ENCODE results near the gene PDE4DIP. TPM values are rescaled to one million over a fixed set of nuclear protein-coding genes. Genes with fewer than 3 reads are reported as not detected.
"Not testable (repeated sequence)": the region's sequence is repeated elsewhere in the genome, so short reads cannot be mapped to it uniquely, and the experiment has no call there.

Gene PDE4DIP
- total RNA-seq, 4 donors from 2014 or later, result 170 to 293 (median 218) TPM

DNA sequence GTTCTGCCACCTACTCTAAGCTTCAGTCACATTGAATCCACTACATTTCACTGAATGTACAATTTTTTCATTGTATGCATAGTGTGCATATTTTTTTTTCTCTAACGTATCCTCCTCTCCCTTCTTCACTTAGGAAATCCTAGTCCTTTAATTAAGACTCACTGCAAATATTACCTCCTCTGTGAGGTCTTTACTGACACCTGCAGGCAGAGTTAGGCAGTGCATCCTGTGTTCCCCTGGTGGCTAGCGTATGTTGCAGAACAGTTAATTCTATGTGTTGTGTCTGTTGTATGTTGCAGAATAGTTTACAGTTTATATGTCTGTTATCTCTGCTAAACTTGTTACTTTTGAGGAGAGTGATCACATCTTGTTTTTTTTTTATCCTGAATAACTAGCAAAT is 121.9 kb downstream of the PDE4DIP start:
- not testable (repeated sequence) for H3K27me3 ChIP-seq, H3K27ac ChIP-seq, H3K4me1 ChIP-seq, H3K9me3 ChIP-seq, H3K4me3 ChIP-seq
- H3K36me3 ChIP-seq, result peaks cover 0 to 29% of the 10 kb centered on the region in 2 donors
- TF ChIP-seq, protein P1, sequence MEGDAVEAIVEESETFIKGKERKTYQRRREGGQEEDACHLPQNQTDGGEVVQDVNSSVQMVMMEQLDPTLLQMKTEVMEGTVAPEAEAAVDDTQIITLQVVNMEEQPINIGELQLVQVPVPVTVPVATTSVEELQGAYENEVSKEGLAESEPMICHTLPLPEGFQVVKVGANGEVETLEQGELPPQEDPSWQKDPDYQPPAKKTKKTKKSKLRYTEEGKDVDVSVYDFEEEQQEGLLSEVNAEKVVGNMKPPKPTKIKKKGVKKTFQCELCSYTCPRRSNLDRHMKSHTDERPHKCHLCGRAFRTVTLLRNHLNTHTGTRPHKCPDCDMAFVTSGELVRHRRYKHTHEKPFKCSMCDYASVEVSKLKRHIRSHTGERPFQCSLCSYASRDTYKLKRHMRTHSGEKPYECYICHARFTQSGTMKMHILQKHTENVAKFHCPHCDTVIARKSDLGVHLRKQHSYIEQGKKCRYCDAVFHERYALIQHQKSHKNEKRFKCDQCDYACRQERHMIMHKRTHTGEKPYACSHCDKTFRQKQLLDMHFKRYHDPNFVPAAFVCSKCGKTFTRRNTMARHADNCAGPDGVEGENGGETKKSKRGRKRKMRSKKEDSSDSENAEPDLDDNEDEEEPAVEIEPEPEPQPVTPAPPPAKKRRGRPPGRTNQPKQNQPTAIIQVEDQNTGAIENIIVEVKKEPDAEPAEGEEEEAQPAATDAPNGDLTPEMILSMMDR (IDR thresholded peaks at IDR 0.05), result peak in 1 of 4 experiments; percentile 18
- peak; percentile 65 for ATAC-seq
- WGBS, 2 donors (ENCODE audit: low coverage in 1 of 2), result no CpG with 5 or more reads among the region's 2 CpGs

- H3K27me3 ChIP-seq, H3K27ac ChIP-seq, H3K4me3 ChIP-seq, ATAC-seq, H3K9me3 ChIP-seq, H3K4me1 ChIP-seq: not testable (repeated sequence)
- H3K36me3 ChIP-seq, result peaks cover 0 to 22% of the 10 kb centered on the region in 2 donors
- no CpG with 5 or more reads among the region's 2 CpGs for WGBS, 2 donors (ENCODE audit: low coverage in 1 of 2)
These were observed 123.4 kb downstream of the PDE4DIP start for GRCh38 chr1:148967580-148967979.

DNA sequence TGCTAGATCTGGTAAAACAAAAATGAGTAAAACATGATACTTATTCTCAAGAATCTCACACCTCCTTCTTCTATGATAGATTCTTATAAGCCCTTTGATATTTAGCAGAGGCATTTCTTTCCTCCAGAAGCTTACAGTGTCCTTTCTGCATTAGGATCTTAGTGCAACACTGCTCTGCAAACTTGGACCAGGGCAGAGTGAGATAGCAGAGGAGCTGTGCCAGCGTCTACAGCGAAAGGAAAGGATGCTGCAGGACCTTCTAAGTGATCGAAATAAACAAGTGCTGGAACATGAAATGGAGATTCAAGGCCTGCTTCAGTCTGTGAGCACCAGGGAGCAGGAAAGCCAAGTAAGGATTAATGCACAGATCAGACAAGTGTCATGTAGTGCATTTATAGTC is 124.5 kb downstream of the PDE4DIP start:
- H3K4me3 ChIP-seq, H3K4me1 ChIP-seq, ATAC-seq, H3K27ac ChIP-seq, H3K27me3 ChIP-seq, H3K9me3 ChIP-seq: not testable (repeated sequence)
- WGBS, 2 donors (ENCODE audit: low coverage in 1 of 2), result 100% methylated on average over 1 of the region's 3 CpGs; no CpG with 5 or more reads in 1 of the 2 donors
- peaks cover 0 to 17% of the 10 kb centered on the region in 2 donors for H3K36me3 ChIP-seq

GRCh38 chr1:148969126-148969525 is 124.9 kb downstream of the PDE4DIP start:
- H3K4me1 ChIP-seq, H3K9me3 ChIP-seq, ATAC-seq, H3K4me3 ChIP-seq, H3K27ac ChIP-seq, H3K27me3 ChIP-seq: not testable (repeated sequence)
- H3K36me3 ChIP-seq, result peaks cover 0 to 13% of the 10 kb centered on the region in 2 donors
- WGBS, 2 donors (ENCODE audit: low coverage in 1 of 2), result 85% methylated on average over 2 of the region's 5 CpGs; no CpG with 5 or more reads in 1 of the 2 donors

DNA sequence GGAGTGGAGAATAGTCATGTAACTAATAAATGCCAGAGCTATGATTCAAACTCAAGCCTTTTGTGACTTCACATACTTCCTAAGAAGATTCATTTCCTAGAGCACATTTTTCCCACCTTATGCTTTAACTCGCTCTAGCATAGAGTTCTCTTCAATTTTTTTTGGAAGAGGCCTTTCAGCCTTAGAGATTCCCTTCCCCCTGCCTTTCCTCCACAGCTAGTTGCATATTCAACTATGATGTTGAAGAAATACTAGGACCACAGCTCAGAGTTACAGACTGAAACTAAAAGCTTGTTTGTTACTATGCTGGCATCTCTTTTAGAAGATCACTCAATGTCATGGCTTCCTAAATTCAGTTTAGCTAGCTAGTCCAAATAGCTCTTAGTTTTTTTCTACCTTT is 131.2 kb downstream of the PDE4DIP start:
- not testable (repeated sequence) for H3K4me3 ChIP-seq, ATAC-seq, H3K4me1 ChIP-seq, H3K27ac ChIP-seq, H3K27me3 ChIP-seq, H3K9me3 ChIP-seq
- peaks cover 19 to 42% of the 10 kb centered on the region in 2 donors for H3K36me3 ChIP-seq
- WGBS, 2 donors (ENCODE audit: low coverage in 1 of 2), result 70% methylated on average over 1 of the region's 1 CpG; no CpG with 5 or more reads in 1 of the 2 donors

DNA sequence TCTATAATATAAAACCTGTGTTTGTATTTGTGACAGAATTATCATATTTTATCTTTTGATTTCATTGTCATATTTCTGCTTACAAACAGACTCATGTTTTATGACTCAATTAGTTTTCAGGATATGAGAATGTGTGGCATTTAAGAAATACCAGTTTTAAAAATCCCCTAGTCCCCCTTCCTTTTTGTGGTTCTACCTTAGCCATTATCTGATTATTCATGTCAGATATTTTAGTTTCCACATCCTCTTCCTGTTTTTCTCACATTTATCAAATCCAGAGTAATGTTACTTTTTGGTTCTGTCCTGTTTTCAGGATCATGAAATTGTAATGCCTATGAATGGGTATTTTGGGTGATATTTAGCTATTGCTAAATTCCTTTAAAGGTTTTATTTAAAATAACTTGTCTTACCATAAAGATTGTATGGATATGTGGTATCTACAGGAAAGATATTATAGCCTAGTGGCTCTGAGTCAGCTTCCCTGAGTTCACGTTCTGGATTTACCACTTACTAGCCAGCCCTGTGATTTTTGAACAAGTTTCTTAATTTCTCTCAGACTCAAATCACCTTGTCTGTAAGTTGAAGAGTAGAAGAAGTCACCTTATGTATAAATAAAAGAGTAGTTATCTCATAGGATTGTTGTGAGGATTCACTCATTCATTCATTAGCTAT is 131.8 kb downstream of the PDE4DIP start:
- ATAC-seq, H3K4me1 ChIP-seq, H3K27me3 ChIP-seq, H3K9me3 ChIP-seq, H3K4me3 ChIP-seq, H3K27ac ChIP-seq: not testable (repeated sequence)
- peaks cover 19 to 43% of the 10 kb centered on the region in 2 donors for H3K36me3 ChIP-seq
- 73 to 76% methylated on average over 1 of the region's 1 CpG for WGBS, 2 donors (ENCODE audit: low coverage in 1 of 2)

GRCh38 chr1:148977785-148978184 is 133.6 kb downstream of the PDE4DIP start:
- not testable (repeated sequence) for H3K27ac ChIP-seq, H3K27me3 ChIP-seq, H3K4me1 ChIP-seq, H3K4me3 ChIP-seq, ATAC-seq, H3K9me3 ChIP-seq
- 90 to 100% methylated on average over 1 of the region's 1 CpG for WGBS, 2 donors (ENCODE audit: low coverage in 1 of 2)
- H3K36me3 ChIP-seq, result peaks cover 19 to 59% of the 10 kb centered on the region in 2 donors

GRCh38 chr1:148989378-148989777 is 145.2 kb downstream of the PDE4DIP start:
- H3K9me3 ChIP-seq, H3K27me3 ChIP-seq, H3K27ac ChIP-seq, H3K4me1 ChIP-seq, H3K36me3 ChIP-seq, ATAC-seq, H3K4me3 ChIP-seq: not testable (repeated sequence)
- 63 to 82% methylated on average over 1 to 3 of the region's 3 CpGs for WGBS, 2 donors (ENCODE audit: low coverage in 1 of 2)

- not testable (repeated sequence) for ATAC-seq, H3K9me3 ChIP-seq, H3K4me1 ChIP-seq, H3K27me3 ChIP-seq, H3K36me3 ChIP-seq, H3K4me3 ChIP-seq, H3K27ac ChIP-seq
- WGBS, 2 donors (ENCODE audit: low coverage in 1 of 2), result 50 to 69% methylated on average over 4 of the region's 7 CpGs
These were observed 146.1 kb downstream of the PDE4DIP start for GRCh38 chr1:148990233-148990788.

DNA sequence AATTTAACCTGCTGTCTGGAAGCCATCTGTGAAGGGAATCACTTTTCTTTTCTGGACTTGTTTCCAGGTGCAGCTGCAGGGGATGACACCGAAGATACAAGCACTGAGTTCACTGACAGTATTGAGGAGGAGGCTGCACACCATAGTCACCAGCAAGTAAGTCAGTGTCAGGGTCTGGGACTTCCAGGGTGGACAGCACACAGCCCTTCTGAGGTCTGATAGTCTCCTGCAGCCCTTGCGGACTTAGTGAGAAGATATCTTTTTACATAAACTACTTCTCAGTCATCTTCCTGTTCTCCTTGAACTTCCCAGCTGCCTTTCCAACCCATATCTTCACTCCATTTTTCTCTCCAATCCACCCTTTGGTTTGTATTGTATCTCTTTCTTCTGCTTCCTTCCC is 147.6 kb downstream of the PDE4DIP start:
- H3K36me3 ChIP-seq, H3K9me3 ChIP-seq, ATAC-seq, H3K4me3 ChIP-seq, H3K27me3 ChIP-seq, H3K4me1 ChIP-seq, H3K27ac ChIP-seq: not testable (repeated sequence)
- no CpG with 5 or more reads among the region's 2 CpGs for WGBS, 2 donors (ENCODE audit: low coverage in 1 of 2)

- no CpG with 5 or more reads among the region's 2 CpGs for WGBS, 2 donors (ENCODE audit: low coverage in 1 of 2)
- peak; percentile 77 for ATAC-seq
- not testable (repeated sequence) for H3K4me1 ChIP-seq, H3K27ac ChIP-seq, H3K9me3 ChIP-seq, H3K36me3 ChIP-seq, H3K4me3 ChIP-seq, H3K27me3 ChIP-seq
These were observed 148.1 kb downstream of the PDE4DIP start for GRCh38 chr1:148992364-148992763.

DNA sequence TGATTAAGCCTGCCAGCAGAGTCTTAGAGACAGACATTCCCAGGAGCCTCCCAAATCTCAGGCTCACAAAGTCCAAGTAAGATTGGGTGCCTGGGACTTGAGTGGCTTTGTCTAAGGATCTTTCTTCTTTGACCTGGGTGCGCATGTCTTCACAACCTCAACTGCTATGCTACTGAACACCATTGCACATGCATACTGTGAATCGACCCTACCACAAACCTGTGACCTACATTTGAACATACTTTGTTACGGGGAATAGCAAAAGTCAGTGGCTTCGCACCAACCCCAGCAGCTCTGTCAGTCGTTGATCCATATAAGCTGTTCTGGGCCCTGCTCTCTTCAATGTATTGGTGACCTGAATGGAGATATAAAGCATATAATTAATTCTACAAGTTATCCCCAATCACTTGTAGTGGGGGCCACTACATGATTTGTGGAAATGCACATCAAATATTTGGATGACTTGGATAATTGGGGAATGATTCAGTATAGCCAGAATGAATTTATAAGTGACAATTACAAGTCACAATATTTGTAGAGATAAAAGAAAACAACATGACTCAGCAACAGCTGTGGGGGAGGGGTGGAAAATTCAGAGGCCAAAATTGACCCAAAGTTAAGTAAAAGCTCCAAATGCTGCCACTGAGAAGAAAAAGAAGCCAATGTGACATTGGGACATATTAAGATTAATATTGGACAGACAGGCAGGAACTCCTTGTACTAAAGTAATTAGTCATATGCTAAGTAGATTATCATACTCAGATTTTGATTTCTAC is 152.4 kb downstream of the PDE4DIP start:
- not testable (repeated sequence) for H3K27me3 ChIP-seq, H3K4me1 ChIP-seq, H3K36me3 ChIP-seq, ATAC-seq, H3K27ac ChIP-seq, H3K9me3 ChIP-seq, H3K4me3 ChIP-seq
- 80% methylated on average over 1 of the region's 5 CpGs; no CpG with 5 or more reads in 1 of the 2 donors for WGBS, 2 donors (ENCODE audit: low coverage in 1 of 2)
